ENCODE results near the gene LRRC4.
A peak's percentile ranks its signal among the peaks of the same experiment; 100 is the strongest.

LRRC4 gene, protein sequence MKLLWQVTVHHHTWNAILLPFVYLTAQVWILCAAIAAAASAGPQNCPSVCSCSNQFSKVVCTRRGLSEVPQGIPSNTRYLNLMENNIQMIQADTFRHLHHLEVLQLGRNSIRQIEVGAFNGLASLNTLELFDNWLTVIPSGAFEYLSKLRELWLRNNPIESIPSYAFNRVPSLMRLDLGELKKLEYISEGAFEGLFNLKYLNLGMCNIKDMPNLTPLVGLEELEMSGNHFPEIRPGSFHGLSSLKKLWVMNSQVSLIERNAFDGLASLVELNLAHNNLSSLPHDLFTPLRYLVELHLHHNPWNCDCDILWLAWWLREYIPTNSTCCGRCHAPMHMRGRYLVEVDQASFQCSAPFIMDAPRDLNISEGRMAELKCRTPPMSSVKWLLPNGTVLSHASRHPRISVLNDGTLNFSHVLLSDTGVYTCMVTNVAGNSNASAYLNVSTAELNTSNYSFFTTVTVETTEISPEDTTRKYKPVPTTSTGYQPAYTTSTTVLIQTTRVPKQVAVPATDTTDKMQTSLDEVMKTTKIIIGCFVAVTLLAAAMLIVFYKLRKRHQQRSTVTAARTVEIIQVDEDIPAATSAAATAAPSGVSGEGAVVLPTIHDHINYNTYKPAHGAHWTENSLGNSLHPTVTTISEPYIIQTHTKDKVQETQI

GRCh38 chr7:128030654-128031611, at the start of gene LRRC4:
Gene LRRC4, minus strand, starts transcription at chr7:128031437. Its CDS starts 797 bp downstream, at chr7:128030640.
- H3K27ac ChIP-seq = peak within 1 kb of the TSS; percentile 46; the same call in 1 of the 2 replicates
- H3K9me3 ChIP-seq (ENCODE audit: low read depth, low read length) = no peaks in the 10 kb centered on the region
- H3K9ac ChIP-seq (ENCODE audit: insufficient read length) = peak within 1 kb of the TSS; percentile 77
- DNase-seq (ENCODE audit: low read depth, low spot score) = no peak
- H3K4me3 ChIP-seq = peak within 1 kb of the TSS; percentile 85
- peaks cover 18% of the 10 kb centered on the region; the same call in 1 of the 2 replicates for H3K36me3 ChIP-seq (ENCODE audit: insufficient read depth, low read length)
- TF ChIP-seq POLR2AphosphoS5 (IDR thresholded peaks at IDR 0.05; ENCODE audit: borderline replicate concordance, low read depth, low read length) (no peak), FOXP2 (optimal IDR thresholded peaks at IDR 0.05; ENCODE audit: control extremely low read depth, extremely low read length, insufficient read depth) (no peak), EZH2 (IDR thresholded peaks at IDR 0.05) (no peak)

DNA sequence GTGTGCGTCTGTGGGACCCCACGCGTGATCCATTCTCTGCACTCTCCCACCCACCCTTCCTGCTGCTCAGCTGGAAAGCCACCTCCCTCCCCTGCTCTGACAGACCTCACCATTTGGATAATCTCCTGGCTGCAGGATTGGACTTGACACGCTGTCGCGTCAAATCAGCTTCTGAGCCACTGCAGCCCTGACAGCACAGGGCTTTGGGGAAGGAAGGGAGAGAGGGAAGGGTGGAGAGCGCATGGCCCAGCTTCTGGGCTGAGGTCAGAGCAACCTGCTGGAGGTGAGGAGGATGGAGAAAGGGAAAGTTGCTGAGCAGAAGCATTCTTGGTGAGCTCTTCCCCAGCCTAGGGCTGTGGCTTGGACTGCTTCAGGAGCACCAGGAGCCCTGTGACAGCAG, 48.9 kb upstream of the LRRC4 start:
- no peak for DNase-seq (ENCODE audit: low read depth, low spot score)
- peaks cover 4% of the 10 kb centered on the region; the same call in 1 of the 2 replicates for H3K36me3 ChIP-seq (ENCODE audit: insufficient read depth, low read length)

DNA sequence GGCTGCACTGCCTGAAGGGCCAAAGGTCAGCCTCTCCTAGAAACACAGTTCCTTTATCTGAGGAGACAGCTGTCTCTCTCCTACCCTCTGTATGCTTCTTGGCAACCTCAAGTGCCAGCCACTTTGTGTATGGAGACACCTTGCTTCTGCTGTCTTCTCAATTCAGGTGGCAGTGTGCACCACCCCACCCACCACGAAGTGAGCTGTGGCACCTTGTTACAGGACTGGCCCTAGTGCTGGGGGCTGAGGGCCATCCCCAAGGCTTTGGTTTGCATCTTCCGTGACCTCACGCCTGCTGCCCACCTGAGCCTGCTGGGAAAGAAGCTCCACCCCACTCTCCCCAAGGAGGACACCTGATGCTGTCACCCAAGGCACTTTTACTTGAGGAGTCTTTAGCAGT, 47.1 kb upstream of the LRRC4 start:
- Histone ChIP-seq H3K4me3 (no peak overlapping the region), H3K36me3 (ENCODE audit: insufficient read depth, low read length) (peaks cover 4% of the 10 kb centered on the region; the same call in 1 of the 2 replicates), H3K27ac (no peak overlapping the region), H3K9me3 (ENCODE audit: low read depth, low read length) (no peaks in the 10 kb centered on the region), H3K9ac (ENCODE audit: insufficient read length) (no peak overlapping the region)
- TF ChIP-seq POLR2AphosphoS5 (IDR thresholded peaks at IDR 0.05; ENCODE audit: borderline replicate concordance, low read depth, low read length) (no peak), FOXP2 (optimal IDR thresholded peaks at IDR 0.05; ENCODE audit: control extremely low read depth, extremely low read length, insufficient read depth) (no peak), EZH2 (IDR thresholded peaks at IDR 0.05) (no peak)
- DNase-seq (ENCODE audit: low read depth, low spot score) = no peak

More for the DNA sequence above, 48.9 kb upstream of the LRRC4 start:
- no peaks in the 10 kb centered on the region for H3K9me3 ChIP-seq (ENCODE audit: low read depth, low read length)
- no peak overlapping the region for H3K4me3 ChIP-seq
- no peak overlapping the region for H3K9ac ChIP-seq (ENCODE audit: insufficient read length)
- no peak for TF ChIP-seq POLR2AphosphoS5 (IDR thresholded peaks at IDR 0.05; ENCODE audit: borderline replicate concordance, low read depth, low read length)
- no peak for TF ChIP-seq FOXP2 (optimal IDR thresholded peaks at IDR 0.05; ENCODE audit: control extremely low read depth, extremely low read length, insufficient read depth)
- TF ChIP-seq EZH2 (IDR thresholded peaks at IDR 0.05) = no peak
- no peak overlapping the region for H3K27ac ChIP-seq

- no peak overlapping the region for H3K27ac ChIP-seq
- no peaks in the 10 kb centered on the region for H3K9me3 ChIP-seq (ENCODE audit: low read depth, low read length)
- no peak for DNase-seq (ENCODE audit: low read depth, low spot score)
- TF ChIP-seq FOXP2 (optimal IDR thresholded peaks at IDR 0.05; ENCODE audit: control extremely low read depth, extremely low read length, insufficient read depth) (no peak), POLR2AphosphoS5 (IDR thresholded peaks at IDR 0.05; ENCODE audit: borderline replicate concordance, low read depth, low read length) (no peak), EZH2 (IDR thresholded peaks at IDR 0.05) (no peak)
- H3K36me3 ChIP-seq (ENCODE audit: insufficient read depth, low read length) = peaks cover 4% of the 10 kb centered on the region; the same call in 1 of the 2 replicates
- no peak overlapping the region for H3K4me3 ChIP-seq
- H3K9ac ChIP-seq (ENCODE audit: insufficient read length) = no peak overlapping the region
Measured at GRCh38 chr7:128076796-128077271, 45.6 kb upstream of the LRRC4 start.

GRCh38 chr7:128076196-128076795, 45.1 kb upstream of the LRRC4 start:
- no peak for DNase-seq (ENCODE audit: low read depth, low spot score)
- TF ChIP-seq POLR2AphosphoS5 (IDR thresholded peaks at IDR 0.05; ENCODE audit: borderline replicate concordance, low read depth, low read length) = no peak
- TF ChIP-seq EZH2 (IDR thresholded peaks at IDR 0.05) = no peak
- TF ChIP-seq FOXP2 (optimal IDR thresholded peaks at IDR 0.05; ENCODE audit: control extremely low read depth, extremely low read length, insufficient read depth) = no peak
- H3K27ac ChIP-seq = no peak overlapping the region

DNA sequence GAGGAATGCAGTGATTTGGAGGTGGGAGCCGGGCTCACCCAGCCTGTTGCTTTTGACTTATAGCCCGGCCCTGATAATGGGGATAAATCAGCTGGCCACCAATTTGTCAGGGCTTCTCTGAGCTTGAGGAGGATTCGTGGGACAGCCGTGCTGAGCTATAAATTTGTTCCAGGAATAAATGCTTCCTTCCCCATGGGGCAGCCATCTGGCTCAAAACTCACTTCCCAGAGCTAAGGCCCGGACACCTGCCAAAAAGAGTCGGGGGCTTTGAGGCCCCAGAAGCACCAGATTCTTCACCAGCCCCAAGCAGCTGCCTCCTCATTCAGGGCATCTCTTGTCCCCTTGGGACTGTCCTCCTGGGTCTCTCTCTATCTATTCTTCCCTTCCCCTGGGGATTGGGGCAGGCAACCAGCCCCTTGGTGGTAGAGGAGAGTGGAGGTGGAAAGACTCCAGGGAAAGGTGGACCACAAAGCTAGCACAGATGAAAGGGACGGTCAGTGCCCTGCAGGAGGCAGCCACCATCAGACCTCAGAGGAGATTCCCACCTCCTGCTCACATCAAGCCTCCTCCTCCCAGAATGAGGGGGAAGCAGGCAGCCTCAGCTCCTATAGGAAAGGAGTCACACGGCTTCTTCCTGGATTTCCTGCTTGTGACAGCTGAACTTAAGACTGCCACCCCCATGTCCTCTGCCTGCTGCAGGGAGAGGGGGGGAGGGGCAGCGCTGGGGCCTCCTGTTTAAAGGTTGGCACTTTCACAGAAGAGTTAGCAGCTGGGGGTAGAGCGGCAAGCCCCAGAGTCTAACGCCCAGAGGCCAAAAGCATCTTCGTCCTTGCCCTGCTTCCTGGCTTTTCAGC, 44.2 kb upstream of the LRRC4 start:
- TF ChIP-seq EZH2 (IDR thresholded peaks at IDR 0.05) = no peak
- no peak for TF ChIP-seq FOXP2 (optimal IDR thresholded peaks at IDR 0.05; ENCODE audit: control extremely low read depth, extremely low read length, insufficient read depth)
- TF ChIP-seq POLR2AphosphoS5 (IDR thresholded peaks at IDR 0.05; ENCODE audit: borderline replicate concordance, low read depth, low read length) = no peak
- H3K4me3 ChIP-seq = no peak overlapping the region
- DNase-seq (ENCODE audit: low read depth, low spot score) = no peak
- peaks cover 8% of the 10 kb centered on the region; the same call in 1 of the 2 replicates for H3K36me3 ChIP-seq (ENCODE audit: insufficient read depth, low read length)
- H3K27ac ChIP-seq = no peak overlapping the region
- H3K9me3 ChIP-seq (ENCODE audit: low read depth, low read length) = no peaks in the 10 kb centered on the region
- no peak overlapping the region for H3K9ac ChIP-seq (ENCODE audit: insufficient read length)

More at GRCh38 chr7:128076196-128076795, 45.1 kb upstream of the LRRC4 start:
- Histone ChIP-seq H3K9me3 (ENCODE audit: low read depth, low read length) (no peaks in the 10 kb centered on the region), H3K4me3 (no peak overlapping the region), H3K36me3 (ENCODE audit: insufficient read depth, low read length) (peaks cover 1% of the 10 kb centered on the region; the same call in 1 of the 2 replicates), H3K9ac (ENCODE audit: insufficient read length) (no peak overlapping the region)

All from SK-N-MC (cell line).